OCI-LY1 (cell line): ENCODE results near the gene ZNF576.

ENCODE experiments used
- CTCF ChIP-seq: fragments of 200-600 bp; sonication (generic), shearing (Covaris generic); IDR thresholded peaks from 2 replicates; pipeline ENCODE4 v1.5.1; 2017; ENCODE audit warnings: mild to moderate bottlenecking, antibody characterized with exemption, low read length, moderate library complexity, mixed read lengths
- EZH2 ChIP-seq: fragments of 200-600 bp; sonication (generic), shearing (Covaris generic); IDR thresholded peaks from 2 replicates; pipeline ENCODE4 v1.8.0; 2017; ENCODE audit warnings: borderline replicate concordance, mixed run types, mild to moderate bottlenecking, antibody characterized with exemption, low read length, moderate library complexity, mixed read lengths

- TF ChIP-seq CTCF (no peak), EZH2 (no peak)
These were observed 31.6 kb upstream of the ZNF576 start for GRCh38 chr19:43564800-43565199.
